Hematopoietic multipotent progenitor cell treated with erythropoietin and hydrocortisone succinate and interleukin-3 and kit ligand, for 17 days (in vitro differentiated cells): Measurements from ENCODE around the gene AMOTL2.

Source experiments
- DNase-seq: peaks from one replicate; pipeline ENCODE4 v3.0.0-alpha.2; 2015; ENCODE audit warnings: low spot score

AMOTL2 gene

GRCh38 chr3:134374105-134374790, at the start of gene AMOTL2:
TSS of gene AMOTL2 (minus strand) at chr3:134374447. CDS start at chr3:134371433, 3,014 bp downstream.
- DNase-seq, result no peak

- DNase-seq, result no peak
Observed at GRCh38 chr3:134423153-134423552, 48.9 kb upstream of the AMOTL2 start.

- no peak for DNase-seq
Observed at GRCh38 chr3:134419960-134420321, 45.7 kb upstream of the AMOTL2 start.

GRCh38 chr3:134419214-134419959, 45.1 kb upstream of the AMOTL2 start:
- DNase-seq, result no peak

- no peak for DNase-seq
Observed at GRCh38 chr3:134409041-134409440, 34.8 kb upstream of the AMOTL2 start.

GRCh38 chr3:134407239-134407625, 33.0 kb upstream of the AMOTL2 start:
- DNase-seq, result no peak

- no peak for DNase-seq
Observed at GRCh38 chr3:134406331-134407238, 32.3 kb upstream of the AMOTL2 start.

- no peak for DNase-seq
Observed at GRCh38 chr3:134404366-134404885, 30.2 kb upstream of the AMOTL2 start.

GRCh38 chr3:134397755-134398154, 23.5 kb upstream of the AMOTL2 start:
- no peak for DNase-seq

- DNase-seq, result no peak
Observed at GRCh38 chr3:134395103-134395502, 20.9 kb upstream of the AMOTL2 start.

GRCh38 chr3:134394380-134394779, 20.1 kb upstream of the AMOTL2 start:
- DNase-seq, result no peak

GRCh38 chr3:134393074-134393473, 18.8 kb upstream of the AMOTL2 start:
- DNase-seq, result no peak

- DNase-seq, result no peak
Observed at GRCh38 chr3:134392336-134392983, 18.2 kb upstream of the AMOTL2 start.

GRCh38 chr3:134389865-134390264, 15.6 kb upstream of the AMOTL2 start:
- DNase-seq, result no peak

- DNase-seq, result no peak
Observed at GRCh38 chr3:134388788-134389485, 14.7 kb upstream of the AMOTL2 start.

GRCh38 chr3:134388292-134388691, 14.0 kb upstream of the AMOTL2 start:
- no peak for DNase-seq

GRCh38 chr3:134387293-134387692, 13.0 kb upstream of the AMOTL2 start:
- DNase-seq, result no peak

GRCh38 chr3:134384963-134385362, 10.7 kb upstream of the AMOTL2 start:
- DNase-seq, result no peak

GRCh38 chr3:134381831-134382442, 7.7 kb upstream of the AMOTL2 start:
- DNase-seq, result no peak

- DNase-seq, result no peak
Observed at GRCh38 chr3:134381076-134381475, 6.8 kb upstream of the AMOTL2 start.

- no peak for DNase-seq
Observed at GRCh38 chr3:134380249-134380648, 6.0 kb upstream of the AMOTL2 start.
